B cell (primary cell): ENCODE results near the gene AKAP9. TPM values are rescaled to one million over a fixed set of nuclear protein-coding genes. Genes with fewer than 3 reads are reported as not detected.

Source experiments
- ATAC-seq: fragments of 200-7000 bp; cut with Tn5 transposase; one replicate; pipeline ENCODE4 v1.10.0; 2021; ENCODE audit warnings: low read depth, mild to moderate bottlenecking, moderate number of reproducible peaks, moderate library complexity
- CTCF ChIA-PET: fragments of 350-600 bp; sonication (Branson Sonifier 250); formaldehyde crosslinking; loops from one replicate; lab custom pipeline; 2021; ENCODE audit warnings: antibody characterized with exemption, inconsistent platforms; lab: Charles Lee
- POLR2A ChIA-PET: fragments of 350-600 bp; sonication (Branson Sonifier 250); formaldehyde crosslinking; loops from one replicate; lab custom pipeline; 2021; ENCODE audit warnings: antibody characterized with exemption; lab: Charles Lee
- DNase-seq: peaks from one replicate; pipeline ENCODE4 v3.0.0; 2013
- H2AFZ ChIP-seq: 2 replicates; pipeline ENCODE4 v1.6.1; 2012; ENCODE audit warnings: mild to moderate bottlenecking, low read depth, low read length; ENCODE audit not compliant: insufficient read depth, poor library complexity, severe bottlenecking
- H3K27ac ChIP-seq, 2 donors: 1 replicate in 1 of 2; 2 replicates in 1 of 2; pipeline ENCODE4 v1.5.1; 2012 to 2013; ENCODE audit warnings: low read length in 2 of 2, mild to moderate bottlenecking in 2 of 2, moderate library complexity in 1 of 2
- H3K27me3 ChIP-seq, 4 experiments: fragments of 200-600 bp in 1 of 4; sonication (generic) in 1 of 4; replicated peaks in 1 of 4; 1 replicate in 2 of 4; 2 replicates in 2 of 4; pipeline versions ENCODE4 v1.6.1 to v1.7.0; 2013 to 2016; ENCODE audit warnings: low read length in 3 of 4, mild to moderate bottlenecking in 2 of 4, mixed read lengths in 1 of 4, moderate library complexity in 1 of 4; ENCODE audit not compliant: insufficient read depth in 4 of 4, control insufficient read depth in 3 of 4; ENCODE audit errors: control extremely low read depth in 1 of 4
- H3K36me3 ChIP-seq, 2 experiments: replicated peaks in 1 of 2; 1 replicate in 1 of 2; 2 replicates in 1 of 2; pipeline versions ENCODE4 v1.6.1 to v1.7.1; 2013; ENCODE audit warnings: low read length in 1 of 2; ENCODE audit not compliant: insufficient read depth in 2 of 2, control insufficient read depth in 1 of 2; ENCODE audit errors: control extremely low read depth in 1 of 2, extremely low read depth in 1 of 2
- H3K4me1 ChIP-seq, 2 donors: fragments of 200-600 bp in 1 of 2; sonication (generic) in 1 of 2; 1 replicate in 1 of 2; 2 replicates in 1 of 2; pipeline versions ENCODE4 v1.5.1 to v1.6.1; 2013 to 2017; ENCODE audit warnings: low read length in 2 of 2; ENCODE audit not compliant: control insufficient read depth in 2 of 2, insufficient read depth in 2 of 2
- H3K4me2 ChIP-seq: replicated peaks from 2 replicates; pipeline ENCODE3; 2012; ENCODE audit warnings: mild to moderate bottlenecking, low read depth, low read length; ENCODE audit not compliant: poor library complexity, severe bottlenecking
- H3K4me3 ChIP-seq, 5 experiments: fragments of 200-600 bp in 1 of 5; sonication (generic) in 1 of 5; 1 replicate in 3 of 5; 2 replicates in 2 of 5; pipeline versions ENCODE4 v1.5.1 to v1.7.0; 2011 to 2016; ENCODE audit warnings: low read length in 4 of 5, mild to moderate bottlenecking in 4 of 5, low read depth in 2 of 5, control low read depth in 1 of 5, moderate library complexity in 1 of 5; ENCODE audit not compliant: insufficient read depth in 1 of 5; ENCODE audit errors: control extremely low read depth in 1 of 5, extremely low read depth in 1 of 5
- H3K79me2 ChIP-seq: fragments of 200-600 bp; sonication (generic); one replicate; pipeline ENCODE4 v1.6.0; 2016; ENCODE audit warnings: low read length; ENCODE audit not compliant: control insufficient read depth, insufficient read depth
- H3K9ac ChIP-seq: fragments of 200-600 bp; sonication (generic); 2 replicates; pipeline ENCODE4 v1.6.1; 2017; ENCODE audit warnings: mild to moderate bottlenecking, low read length, moderate library complexity
- H3K9me3 ChIP-seq, 3 donors: one replicate each; pipeline versions ENCODE4 v1.6.1 to v1.7.1; 2013; ENCODE audit warnings: low read length in 2 of 3; ENCODE audit not compliant: control insufficient read depth in 2 of 3, insufficient read depth in 1 of 3; ENCODE audit errors: control extremely low read depth in 1 of 3
- H4K20me1 ChIP-seq: 2 replicates; pipeline ENCODE4 v1.6.0; 2012; ENCODE audit warnings: mild to moderate bottlenecking, low read length; ENCODE audit not compliant: insufficient read depth, control insufficient read depth, poor library complexity, severe bottlenecking
- H3K27ac Mint-ChIP-seq: one replicate; pipeline ENCODE4 v1.8.0; 2021; ENCODE audit warnings: mixed read lengths
- H3K27me3 Mint-ChIP-seq: one replicate; pipeline ENCODE4 v1.8.0; 2021; ENCODE audit warnings: mixed read lengths
- H3K4me1 Mint-ChIP-seq: one replicate; pipeline ENCODE4 v1.8.0; 2021; ENCODE audit warnings: mixed read lengths
- H3K4me3 Mint-ChIP-seq: one replicate; pipeline ENCODE4 v1.8.0; 2021; ENCODE audit warnings: mixed read lengths
- H3K9me3 Mint-ChIP-seq: one replicate; pipeline ENCODE4 v1.8.0; 2022; ENCODE audit warnings: mixed read lengths; ENCODE audit not compliant: insufficient read depth
- EZH2 ChIP-seq: IDR thresholded peaks from 2 replicates; pipeline ENCODE4 v1.6.1; 2012; ENCODE audit warnings: borderline replicate concordance, low read depth, mild to moderate bottlenecking, moderate library complexity, low read length; ENCODE audit not compliant: insufficient read depth, poor library complexity, severe bottlenecking
- WGBS: methylation state at CpG from one replicate; pipeline ENCODE4 v1.1.5; 2013; ENCODE audit warnings: missing lambda C conversion rate; ENCODE audit not compliant: insufficient coverage; 5-methylcytosine and 5-hydroxymethylcytosine counted together
- intact Hi-C: fragments of 100-400 bp; cut with micrococcal nuclease; formaldehyde crosslinking; loops from one replicate; pipeline ENCODE4 v1.10.0; 2022
- polyA plus RNA-seq: library from polyadenylated mRNA; depleted of rRNA; stranded (reverse); fragments of >200 nt; gene quantifications from 2 replicates; pipeline ENCODE4 v1.2.3, GENCODE V29; 2012
- total RNA-seq, 2 donors: library from RNA; stranded (reverse); fragments of 120-200 nt in 1 of 2; gene quantifications; 1 replicate in 1 of 2; 2 replicates in 1 of 2; pipeline versions ENCODE4 v1.2.3 to v1.2.4, GENCODE V29; 2013 to 2022
- TF ChIP-seq, protein P1 (sequence below): fragments of 200-600 bp; IDR thresholded peaks from one replicate; pipeline ENCODE4 v1.8.0; 2022; ENCODE audit warnings: antibody characterized with exemption, mild to moderate bottlenecking

Gene AKAP9
- total and polyA plus RNA-seq, 2 donors (not counting 1 experiment from before 2014, with no cell fraction given), result 19.3 to 106 TPM

DNA sequence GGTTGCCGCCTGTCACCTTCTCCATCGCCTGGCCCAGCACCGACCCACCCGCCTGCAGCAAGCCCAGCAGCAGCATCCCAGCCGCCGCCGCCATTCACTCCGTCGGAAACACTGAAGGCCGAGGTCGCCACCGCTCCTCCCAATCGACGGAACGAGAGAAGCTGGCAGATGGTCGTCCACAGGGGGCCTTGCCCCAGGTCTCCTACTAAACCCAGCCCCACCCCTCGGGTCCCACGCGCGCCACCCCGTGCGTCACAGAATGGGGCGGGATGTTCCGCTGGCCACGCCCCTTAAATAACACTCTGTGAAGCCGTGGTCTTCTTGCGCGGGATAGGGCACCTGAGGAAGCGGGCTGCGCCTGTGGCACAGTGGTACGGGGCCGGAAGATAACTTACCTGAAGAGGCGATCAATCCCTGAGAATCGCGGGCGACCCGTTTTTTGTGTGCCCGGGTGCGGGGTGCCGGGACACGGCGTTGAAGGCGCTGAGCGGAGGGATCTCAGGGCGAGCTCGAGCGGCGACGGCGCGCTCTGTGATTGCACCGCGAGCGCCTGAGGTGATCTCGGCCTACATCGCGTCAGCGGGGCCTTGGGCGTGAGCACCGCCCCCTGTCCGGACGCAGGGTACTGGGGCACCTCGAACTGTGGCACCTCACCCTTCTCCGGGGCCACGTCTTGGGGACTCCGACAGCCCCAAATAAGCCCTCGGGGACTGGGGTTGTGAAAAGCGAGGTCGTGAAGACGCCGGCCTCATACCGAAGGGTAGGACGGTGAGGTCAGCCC, 193.8 kb downstream of the AKAP9 start, which contains the start of gene CYP51A1:
CYP51A1 (minus strand) TSS at position 207 of the 781 bp plus-strand sequence; CDS start at position 94, 113 bp downstream.
- Histone ChIP-seq H3K79me2 (peaks cover 54% of the 10 kb centered on the region), H3K4me1 (peaks cover 18 to 27% of the 10 kb centered on the region in 2 donors), H3K9ac (peak within 1 kb of the TSS; percentile 92), H3K4me2 (peak within 1 kb of the TSS; percentile 87), H3K36me3 (peaks cover 0 to 3% of the 10 kb centered on the region in 2 experiments), H3K4me3 (peak within 1 kb of the TSS; percentile 86 to 94 (median 90)), H2AFZ (peak within 1 kb of the TSS; percentile 81), H3K27ac (peak within 1 kb of the TSS; percentile 94 to 98), H3K9me3 (no peaks in the 10 kb centered on the region), H4K20me1 (peaks cover 4% of the 10 kb centered on the region), H3K27me3 (no peaks in the 10 kb centered on the region)
- POLR2A ChIA-PET, result interaction anchor here (1.0 to 3.0 kb wide), 6 partner anchors 111 to 394 kb away, joined by 3 to 15 read pairs (median 4); partner anchors contain the start of genes ANKIB1, KRIT1, MTERF1 and PEX1
- no peaks in the 10 kb centered on the region for H3K27me3 Mint-ChIP-seq
- CTCF ChIA-PET, result interaction anchor here (1.6 to 1.8 kb wide), 2 partner anchors 9 to 313 kb away, joined by 6 to 8 read pairs; partner anchors contain the start of gene GATAD1
- peaks cover 39% of the 10 kb centered on the region for H3K4me1 Mint-ChIP-seq
- H3K4me3 Mint-ChIP-seq, result peak within 1 kb of the TSS; percentile 99
- intact Hi-C loops, result loop anchor here (1.0 to 10.0 kb wide), 9 partner anchors 45 to 980 kb away; partner anchors contain the start of genes AKAP9, ANKIB1, CDK6 and FAM133B
- peak; percentile 84 for ATAC-seq
- no peak for TF ChIP-seq EZH2
- TF ChIP-seq, protein P1, sequence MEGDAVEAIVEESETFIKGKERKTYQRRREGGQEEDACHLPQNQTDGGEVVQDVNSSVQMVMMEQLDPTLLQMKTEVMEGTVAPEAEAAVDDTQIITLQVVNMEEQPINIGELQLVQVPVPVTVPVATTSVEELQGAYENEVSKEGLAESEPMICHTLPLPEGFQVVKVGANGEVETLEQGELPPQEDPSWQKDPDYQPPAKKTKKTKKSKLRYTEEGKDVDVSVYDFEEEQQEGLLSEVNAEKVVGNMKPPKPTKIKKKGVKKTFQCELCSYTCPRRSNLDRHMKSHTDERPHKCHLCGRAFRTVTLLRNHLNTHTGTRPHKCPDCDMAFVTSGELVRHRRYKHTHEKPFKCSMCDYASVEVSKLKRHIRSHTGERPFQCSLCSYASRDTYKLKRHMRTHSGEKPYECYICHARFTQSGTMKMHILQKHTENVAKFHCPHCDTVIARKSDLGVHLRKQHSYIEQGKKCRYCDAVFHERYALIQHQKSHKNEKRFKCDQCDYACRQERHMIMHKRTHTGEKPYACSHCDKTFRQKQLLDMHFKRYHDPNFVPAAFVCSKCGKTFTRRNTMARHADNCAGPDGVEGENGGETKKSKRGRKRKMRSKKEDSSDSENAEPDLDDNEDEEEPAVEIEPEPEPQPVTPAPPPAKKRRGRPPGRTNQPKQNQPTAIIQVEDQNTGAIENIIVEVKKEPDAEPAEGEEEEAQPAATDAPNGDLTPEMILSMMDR, result no peak
- WGBS, result under 1% methylated on average over 69 of the region's 73 CpGs
- peak; percentile 99 for DNase-seq
- H3K9me3 Mint-ChIP-seq, result no peaks in the 10 kb centered on the region
- H3K27ac Mint-ChIP-seq, result peak within 1 kb of the TSS; percentile 100
